Left ventricle myocardium inferior (tissue), 1 donor: Measurements from ENCODE around the gene CD151. TPM values are rescaled to one million over a fixed set of nuclear protein-coding genes. Genes with fewer than 3 reads are reported as not detected.

Experiments used
- DNase-seq: peaks from one replicate; pipeline ENCODE4 v3.0.0-alpha.2; 2020
- H3K27ac ChIP-seq: fragments of 200-600 bp; replicated peaks from 2 replicates; pipeline ENCODE4 v1.8.0; 2021
- H3K27me3 ChIP-seq: fragments of 200-600 bp; 2 replicates; pipeline ENCODE4 v1.8.0; 2021; ENCODE audit warnings: low read depth
- H3K36me3 ChIP-seq: fragments of 200-600 bp; 2 replicates; pipeline ENCODE4 v1.8.0; 2021
- H3K4me1 ChIP-seq: fragments of 200-600 bp; 2 replicates; pipeline ENCODE4 v1.8.0; 2021
- H3K4me3 ChIP-seq: fragments of 200-600 bp; 2 replicates; pipeline ENCODE4 v1.8.0; 2021; ENCODE audit warnings: mild to moderate bottlenecking, moderate library complexity
- H3K9me3 ChIP-seq: fragments of 200-600 bp; replicated peaks from 2 replicates; pipeline ENCODE4 v1.8.0; 2021
- CTCF ChIP-seq: fragments of 200-600 bp; IDR thresholded peaks from 2 replicates; pipeline ENCODE4 v1.8.0; 2021; ENCODE audit warnings: antibody characterized with exemption, mild to moderate bottlenecking, borderline replicate concordance
- intact Hi-C: fragments of 100-400 bp; cut with micrococcal nuclease; formaldehyde crosslinking; loops from one replicate; pipeline ENCODE4 v1.11.0; 2022
- total RNA-seq: library from RNA; stranded (reverse); fragmentation: NEBNext Ultra II Directional; extraction: Animal tissue kit (Norgen Biotek cat#: 25700); gene quantifications from one replicate; pipeline ENCODE4 v1.2.1, GENCODE V29; 2021
- donor health status: DM: no; HTN: yes; CAD: no; lungs with severe emphysema.

Gene CD151
- total RNA-seq, 1 donor from 2014 or later: 408 TPM

- Histone ChIP-seq H3K4me3 (peak overlapping the region; percentile 97), H3K4me1 (peaks cover 97% of the 10 kb centered on the region), H3K9me3 (no peaks in the 10 kb centered on the region), H3K36me3 (peaks cover 25% of the 10 kb centered on the region), H3K27ac (peak overlapping the region; percentile 97), H3K27me3 (no peaks in the 10 kb centered on the region)
- TF ChIP-seq CTCF: peak; percentile 32
- DNase-seq: no peak
- intact Hi-C loops: no loop called here
These were observed 10.5 kb downstream of the CD151 start for GRCh38 chr11:843086-843734.

GRCh38 chr11:843818-844692, 11.3 kb downstream of the CD151 start:
- TF ChIP-seq CTCF: no peak
- peak overlapping the region; percentile 97 for H3K27ac ChIP-seq
- H3K36me3 ChIP-seq: peaks cover 18% of the 10 kb centered on the region
- peak; percentile 92 for DNase-seq
- peaks cover 97% of the 10 kb centered on the region for H3K4me1 ChIP-seq
- no peaks in the 10 kb centered on the region for H3K27me3 ChIP-seq
- peak overlapping the region; percentile 97 for H3K4me3 ChIP-seq
- H3K9me3 ChIP-seq: no peaks in the 10 kb centered on the region
- intact Hi-C loops: no loop called here

GRCh38 chr11:844693-845644, 12.2 kb downstream of the CD151 start:
- peak; percentile 92 for DNase-seq
- Histone ChIP-seq H3K36me3 (peaks cover 9% of the 10 kb centered on the region), H3K27me3 (no peaks in the 10 kb centered on the region), H3K4me1 (peaks cover 94% of the 10 kb centered on the region), H3K9me3 (no peaks in the 10 kb centered on the region), H3K27ac (peak overlapping the region; percentile 97), H3K4me3 (peak overlapping the region; percentile 97)
- no peak for TF ChIP-seq CTCF
- intact Hi-C loops: no loop called here

- intact Hi-C loops: no loop called here
- Histone ChIP-seq H3K4me3 (peak overlapping the region; percentile 97), H3K36me3 (no peaks in the 10 kb centered on the region), H3K9me3 (no peaks in the 10 kb centered on the region), H3K4me1 (peaks cover 94% of the 10 kb centered on the region), H3K27me3 (no peaks in the 10 kb centered on the region), H3K27ac (peak overlapping the region; percentile 97)
- no peak for TF ChIP-seq CTCF
- no peak for DNase-seq
These were observed 13.2 kb downstream of the CD151 start for GRCh38 chr11:845872-846495.
